Measurements from ENCODE around the gene EHF. TPM values are rescaled to one million over a fixed set of nuclear protein-coding genes. Genes with fewer than 3 reads are reported as not detected.

EHF gene
- total RNA-seq, 4 donors from 2014 or later, result 3.8 to 13.9 (median 8.1) TPM

DNA sequence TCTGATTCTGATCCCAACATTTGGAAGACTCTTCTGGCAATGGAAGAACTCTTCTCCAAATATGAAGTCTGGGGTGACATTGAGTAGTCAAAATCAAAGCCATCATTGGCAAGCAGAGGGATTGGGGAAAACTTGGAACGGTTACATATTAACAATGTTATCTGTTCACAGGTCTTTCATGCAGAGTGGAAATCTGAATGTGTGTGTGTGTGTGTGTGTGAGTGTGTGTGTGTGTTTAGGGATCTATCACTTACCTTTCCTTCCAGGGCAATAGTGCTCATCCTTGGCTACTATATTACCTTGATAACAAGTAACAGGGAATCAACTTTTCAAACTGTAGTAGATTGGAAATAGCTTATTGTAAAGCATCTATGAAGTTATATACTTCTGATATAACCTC lies 55.3 kb downstream of the EHF start:
- intact Hi-C loops (cut with DNase I), result no loop called here
- H3K4me1 ChIP-seq, result no peaks in the 10 kb centered on the region
- no peak for DNase-seq
- no peak overlapping the region for H3K4me3 ChIP-seq (replicated peaks in 1 of 3)
- TF ChIP-seq, protein P1, sequence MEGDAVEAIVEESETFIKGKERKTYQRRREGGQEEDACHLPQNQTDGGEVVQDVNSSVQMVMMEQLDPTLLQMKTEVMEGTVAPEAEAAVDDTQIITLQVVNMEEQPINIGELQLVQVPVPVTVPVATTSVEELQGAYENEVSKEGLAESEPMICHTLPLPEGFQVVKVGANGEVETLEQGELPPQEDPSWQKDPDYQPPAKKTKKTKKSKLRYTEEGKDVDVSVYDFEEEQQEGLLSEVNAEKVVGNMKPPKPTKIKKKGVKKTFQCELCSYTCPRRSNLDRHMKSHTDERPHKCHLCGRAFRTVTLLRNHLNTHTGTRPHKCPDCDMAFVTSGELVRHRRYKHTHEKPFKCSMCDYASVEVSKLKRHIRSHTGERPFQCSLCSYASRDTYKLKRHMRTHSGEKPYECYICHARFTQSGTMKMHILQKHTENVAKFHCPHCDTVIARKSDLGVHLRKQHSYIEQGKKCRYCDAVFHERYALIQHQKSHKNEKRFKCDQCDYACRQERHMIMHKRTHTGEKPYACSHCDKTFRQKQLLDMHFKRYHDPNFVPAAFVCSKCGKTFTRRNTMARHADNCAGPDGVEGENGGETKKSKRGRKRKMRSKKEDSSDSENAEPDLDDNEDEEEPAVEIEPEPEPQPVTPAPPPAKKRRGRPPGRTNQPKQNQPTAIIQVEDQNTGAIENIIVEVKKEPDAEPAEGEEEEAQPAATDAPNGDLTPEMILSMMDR (IDR thresholded peaks at IDR 0.05), result no peak
- no peak for TF ChIP-seq POLR2A (IDR thresholded peaks at IDR 0.05)
- 94 to 96% methylated on average over 1 of the region's 1 CpG for WGBS, 2 donors
- H3K9me3 ChIP-seq, result no peaks in the 10 kb centered on the region
- H3K27me3 ChIP-seq, result no peaks in the 10 kb centered on the region
- H3K36me3 ChIP-seq, result no peaks in the 10 kb centered on the region
- H3K27ac ChIP-seq, result no peak overlapping the region

DNA sequence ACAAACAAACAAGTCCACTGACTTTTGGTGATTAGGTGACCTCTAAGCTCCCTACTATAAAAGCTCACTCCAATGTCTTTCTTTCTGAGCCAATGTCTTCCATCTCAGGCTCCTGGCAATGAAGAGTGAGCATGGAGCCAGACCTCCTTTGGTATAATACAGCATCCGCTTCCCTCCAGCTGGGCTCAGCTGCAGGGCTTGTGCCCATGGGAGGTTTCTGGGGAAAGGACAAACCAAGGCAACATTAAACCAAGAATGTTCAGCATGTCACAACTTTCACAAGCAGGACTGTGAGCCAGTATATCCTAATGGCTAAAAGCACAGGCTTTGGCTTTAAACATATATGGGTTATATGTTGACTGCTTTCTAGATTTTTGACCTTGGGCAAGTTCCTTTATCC lies 58.8 kb downstream of the EHF start:
- 78 to 86% methylated on average over 1 of the region's 1 CpG for WGBS, 2 donors
- DNase-seq, result no peak
- Histone ChIP-seq H3K27ac (no peak overlapping the region), H3K4me3 (replicated peaks in 1 of 3) (no peak overlapping the region), H3K4me1 (no peaks in the 10 kb centered on the region), H3K9me3 (no peaks in the 10 kb centered on the region), H3K27me3 (no peaks in the 10 kb centered on the region), H3K36me3 (no peaks in the 10 kb centered on the region)
- TF ChIP-seq, protein P1 (IDR thresholded peaks at IDR 0.05), result no peak
- no peak for TF ChIP-seq POLR2A (IDR thresholded peaks at IDR 0.05)
- intact Hi-C loops (cut with DNase I), result no loop called here

DNA sequence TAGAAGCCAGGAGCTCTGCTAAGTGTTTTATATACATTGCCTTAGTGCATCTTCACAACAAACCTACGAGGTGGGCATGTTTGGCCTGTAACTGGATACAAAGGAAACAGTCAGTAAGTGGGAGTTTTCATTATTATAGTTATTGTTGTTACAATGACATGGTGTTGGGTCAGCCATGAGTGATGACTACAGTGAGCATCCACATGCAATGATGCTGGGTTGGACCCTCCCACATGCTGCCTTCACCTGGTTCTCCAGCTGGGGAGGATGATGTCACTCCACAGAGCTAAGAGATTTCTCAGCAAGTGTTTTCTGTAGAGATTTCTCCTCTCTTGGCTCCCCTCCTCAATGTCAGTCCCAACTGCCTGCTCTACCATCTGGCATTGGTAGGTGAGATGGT lies 59.3 kb downstream of the EHF start:
- peaks cover 0 to 2% of the 10 kb centered on the region in 2 donors for H3K4me1 ChIP-seq
- no peaks in the 10 kb centered on the region for H3K27me3 ChIP-seq
- TF ChIP-seq, protein P1 (IDR thresholded peaks at IDR 0.05), result no peak
- no peak for TF ChIP-seq POLR2A (IDR thresholded peaks at IDR 0.05)
- no peaks in the 10 kb centered on the region for H3K9me3 ChIP-seq
- H3K27ac ChIP-seq, result no peak overlapping the region
- no peak overlapping the region for H3K4me3 ChIP-seq (replicated peaks in 1 of 3)
- no peaks in the 10 kb centered on the region for H3K36me3 ChIP-seq
- WGBS, 2 donors, result 79 to 86% methylated on average over 1 of the region's 1 CpG
- intact Hi-C loops (cut with DNase I), result no loop called here
- DNase-seq, result no peak

DNA sequence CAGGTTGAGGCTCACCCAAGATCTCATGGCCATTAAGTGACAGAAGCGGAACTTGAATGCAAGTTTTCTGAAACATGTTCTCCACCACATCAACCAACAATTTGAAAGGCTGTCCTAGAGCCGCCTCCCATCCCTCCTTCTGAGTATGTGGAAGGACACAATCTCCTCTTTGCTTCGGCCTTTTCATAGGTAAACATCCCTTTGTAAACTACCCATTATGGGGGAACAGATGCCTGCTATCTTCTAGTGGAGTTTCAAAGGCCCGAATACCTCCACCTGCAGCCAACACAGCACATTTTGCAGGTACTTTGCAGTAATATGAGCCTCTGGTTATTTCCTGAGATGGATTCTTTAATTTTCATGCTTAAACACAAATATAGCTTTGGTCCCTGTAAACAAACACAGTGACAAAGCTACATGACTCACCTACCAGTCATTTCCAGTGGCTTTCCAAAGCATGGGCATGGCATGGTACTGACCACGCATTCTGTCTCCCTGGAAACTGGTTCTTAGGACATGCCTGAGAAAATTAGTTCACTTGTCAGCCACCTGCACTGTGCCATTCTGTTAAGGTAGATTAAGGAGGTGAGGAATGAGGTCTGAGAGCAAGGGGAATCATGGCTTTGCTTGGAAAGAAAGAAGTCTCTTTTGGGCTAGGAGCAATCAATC lies 60.2 kb downstream of the EHF start:
- Histone ChIP-seq H3K4me3 (replicated peaks in 1 of 3) (no peak overlapping the region), H3K27ac (no peak overlapping the region), H3K9me3 (no peaks in the 10 kb centered on the region), H3K4me1 (peaks cover 0 to 4% of the 10 kb centered on the region in 2 donors), H3K36me3 (no peaks in the 10 kb centered on the region), H3K27me3 (no peaks in the 10 kb centered on the region)
- DNase-seq, result peak; percentile 44 to 62
- WGBS, 2 donors, result 70 to 77% methylated on average over 5 of the region's 5 CpGs
- intact Hi-C loops (cut with DNase I), result no loop called here
- TF ChIP-seq, protein P1 (IDR thresholded peaks at IDR 0.05), result no peak
- no peak for TF ChIP-seq POLR2A (IDR thresholded peaks at IDR 0.05)

DNA sequence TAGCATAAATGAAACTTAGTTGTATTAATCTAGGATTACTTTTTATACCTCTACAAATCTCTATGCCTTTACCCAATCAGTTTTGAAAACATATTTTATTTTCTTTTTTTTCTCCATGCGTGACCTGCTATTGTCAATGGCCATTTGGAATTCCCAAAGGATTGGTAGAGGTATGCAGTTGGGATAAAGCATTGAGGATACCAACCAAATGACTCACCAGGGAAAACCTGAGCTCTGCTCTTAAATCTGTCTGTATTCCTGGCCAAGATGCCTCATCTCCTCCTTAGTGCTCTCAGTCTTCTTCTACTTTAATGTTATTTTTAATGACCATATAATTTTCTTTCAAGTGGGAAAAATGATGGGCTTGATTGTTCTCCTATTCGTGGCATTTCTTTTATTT lies 61.9 kb downstream of the EHF start:
- no peak for TF ChIP-seq POLR2A (IDR thresholded peaks at IDR 0.05)
- TF ChIP-seq, protein P1 (IDR thresholded peaks at IDR 0.05), result no peak

More for the DNA sequence above, 61.9 kb downstream of the EHF start:
- H3K4me1 ChIP-seq, result peaks cover 0 to 4% of the 10 kb centered on the region in 2 donors
- no peak overlapping the region for H3K4me3 ChIP-seq (replicated peaks in 1 of 3)
- no peaks in the 10 kb centered on the region for H3K27me3 ChIP-seq
- H3K9me3 ChIP-seq, result no peaks in the 10 kb centered on the region
- H3K36me3 ChIP-seq, result no peaks in the 10 kb centered on the region
- DNase-seq, result no peak
- no peak overlapping the region for H3K27ac ChIP-seq
- 83 to 89% methylated on average over 2 of the region's 2 CpGs for WGBS, 2 donors
- intact Hi-C loops (cut with DNase I), result no loop called here

All from thyroid gland (tissue), 4 donors.